Body of pancreas (tissue), 4 donors: Measurements from ENCODE around the gene DSE. TPM values are rescaled to one million over a fixed set of nuclear protein-coding genes. Genes with fewer than 3 reads are reported as not detected.

ENCODE experiments used
- ATAC-seq: fragments of 150-250 bp; one replicate; pipeline ENCODE4 v1.9.1; 2016
- DNase-seq, 4 donors: peaks; one replicate each; pipeline ENCODE4 v3.0.0-alpha.2; 2019
- H3K27ac ChIP-seq, 4 donors: fragments of 200-600 bp; sonication (generic); 1 replicate in 3 of 4; 2 replicates in 1 of 4; pipeline versions ENCODE4 v1.5.1 to v1.6.1; 2016 to 2019; ENCODE audit warnings: mild to moderate bottlenecking in 1 of 4, mixed read lengths in 1 of 4, moderate library complexity in 1 of 4
- H3K27me3 ChIP-seq, 2 donors: fragments of 200-600 bp; sonication (generic); one replicate each; pipeline ENCODE4 v1.6.0; 2016; ENCODE audit warnings: mild to moderate bottlenecking in 1 of 2
- H3K36me3 ChIP-seq, 2 donors: fragments of 200-600 bp; sonication (generic); replicated peaks in 1 of 2; 2 replicates each; pipeline ENCODE4 v1.5.1; 2016; ENCODE audit warnings: low read depth in 2 of 2; ENCODE audit not compliant: insufficient read depth in 1 of 2
- H3K4me1 ChIP-seq: fragments of 200-600 bp; sonication (generic); one replicate; pipeline ENCODE4 v1.6.0; 2016
- H3K4me3 ChIP-seq, 2 donors: fragments of 200-600 bp; sonication (generic); 1 replicate in 1 of 2; 2 replicates in 1 of 2; pipeline ENCODE4 v1.5.1; 2016 to 2019
- H3K9me3 ChIP-seq, 3 donors: fragments of 200-600 bp; sonication (generic); 1 replicate in 2 of 3; 2 replicates in 1 of 3; pipeline ENCODE4 v1.5.1; 2016
- POLR2A ChIP-seq, 3 donors: fragments of 450-650 bp; IDR thresholded peaks; one replicate each; pipeline ENCODE4 v1.6.1; 2016; ENCODE audit warnings: antibody characterized with exemption in 3 of 3, mild to moderate bottlenecking in 2 of 3
- WGBS, 2 donors: methylation state at CpG; one replicate each; pipeline ENCODE4 v1.1.5; 2017; 5-methylcytosine and 5-hydroxymethylcytosine counted together
- intact Hi-C: fragments of 100-400 bp; cut with DNase I; formaldehyde crosslinking; loops from one replicate; pipeline ENCODE4 v1.15.1; 2023
- total RNA-seq, 2 donors: library from RNA; depleted of rRNA; stranded (reverse); fragments of >200 nt; gene quantifications; one replicate each; pipeline ENCODE4 v1.1.0, GENCODE V29; 2016
- TF ChIP-seq, protein P1 (sequence below), 7 experiments: fragments of 450-650 bp in 4 of 7; fragments of 200-600 bp in 3 of 7; sonication (generic) in 3 of 7; IDR thresholded peaks; one replicate each; pipeline ENCODE4 v1.5.1; 2016 to 2019; ENCODE audit warnings: antibody characterized with exemption in 7 of 7

Gene DSE
- total RNA-seq, 2 donors from 2014 or later: 8.6 to 14.0 TPM

- Histone ChIP-seq H3K27ac (no peak overlapping the region), H3K27me3 (no peaks in the 10 kb centered on the region), H3K9me3 (no peaks in the 10 kb centered on the region), H3K36me3 (no peaks in the 10 kb centered on the region), H3K4me1 (no peaks in the 10 kb centered on the region), H3K4me3 (no peak overlapping the region)
- no peak for ATAC-seq
- no peak for DNase-seq
- TF ChIP-seq, protein P1, sequence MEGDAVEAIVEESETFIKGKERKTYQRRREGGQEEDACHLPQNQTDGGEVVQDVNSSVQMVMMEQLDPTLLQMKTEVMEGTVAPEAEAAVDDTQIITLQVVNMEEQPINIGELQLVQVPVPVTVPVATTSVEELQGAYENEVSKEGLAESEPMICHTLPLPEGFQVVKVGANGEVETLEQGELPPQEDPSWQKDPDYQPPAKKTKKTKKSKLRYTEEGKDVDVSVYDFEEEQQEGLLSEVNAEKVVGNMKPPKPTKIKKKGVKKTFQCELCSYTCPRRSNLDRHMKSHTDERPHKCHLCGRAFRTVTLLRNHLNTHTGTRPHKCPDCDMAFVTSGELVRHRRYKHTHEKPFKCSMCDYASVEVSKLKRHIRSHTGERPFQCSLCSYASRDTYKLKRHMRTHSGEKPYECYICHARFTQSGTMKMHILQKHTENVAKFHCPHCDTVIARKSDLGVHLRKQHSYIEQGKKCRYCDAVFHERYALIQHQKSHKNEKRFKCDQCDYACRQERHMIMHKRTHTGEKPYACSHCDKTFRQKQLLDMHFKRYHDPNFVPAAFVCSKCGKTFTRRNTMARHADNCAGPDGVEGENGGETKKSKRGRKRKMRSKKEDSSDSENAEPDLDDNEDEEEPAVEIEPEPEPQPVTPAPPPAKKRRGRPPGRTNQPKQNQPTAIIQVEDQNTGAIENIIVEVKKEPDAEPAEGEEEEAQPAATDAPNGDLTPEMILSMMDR (IDR thresholded peaks at IDR 0.05): no peak
- no peak for TF ChIP-seq POLR2A (IDR thresholded peaks at IDR 0.05)
- intact Hi-C loops: no loop called here
Observed at GRCh38 chr6:116412270-116412669, 41.5 kb downstream of the DSE start.

DNA sequence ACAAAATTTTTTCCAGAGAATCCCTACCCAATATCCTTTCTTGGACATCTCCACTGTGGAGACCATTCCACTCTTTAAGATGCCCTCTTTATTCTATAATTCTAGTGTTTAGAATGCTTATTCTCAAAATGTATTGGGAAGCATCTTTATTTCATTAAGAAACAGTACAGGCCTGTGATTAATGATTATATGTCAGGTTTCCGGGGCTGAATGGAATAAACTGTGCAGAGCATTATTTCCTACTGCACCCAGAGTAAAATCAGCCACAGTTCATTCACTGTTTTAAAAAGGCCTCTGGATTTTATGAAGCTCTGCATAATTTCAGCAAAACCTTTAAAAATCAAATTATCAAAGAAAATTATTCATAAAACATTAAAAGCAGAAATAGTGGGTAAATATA, 42.6 kb downstream of the DSE start:
- 69 to 79% methylated on average over 1 of the region's 1 CpG for WGBS, 2 donors
- no peaks in the 10 kb centered on the region for H3K27me3 ChIP-seq
- DNase-seq (no peak), ATAC-seq (no peak)
- H3K27ac ChIP-seq: no peak overlapping the region
- no peaks in the 10 kb centered on the region for H3K9me3 ChIP-seq
- no peaks in the 10 kb centered on the region for H3K36me3 ChIP-seq
- no peak overlapping the region for H3K4me3 ChIP-seq
- intact Hi-C loops: no loop called here
- TF ChIP-seq POLR2A (IDR thresholded peaks at IDR 0.05): no peak
- TF ChIP-seq, protein P1 (IDR thresholded peaks at IDR 0.05): no peak
- H3K4me1 ChIP-seq: no peaks in the 10 kb centered on the region

GRCh38 chr6:116417661-116418060, 46.9 kb downstream of the DSE start:
- H3K9me3 ChIP-seq: no peaks in the 10 kb centered on the region
- DNase-seq (no peak), ATAC-seq (no peak)
- H3K36me3 ChIP-seq: no peaks in the 10 kb centered on the region
- intact Hi-C loops: no loop called here
- H3K4me1 ChIP-seq: no peaks in the 10 kb centered on the region
- H3K27me3 ChIP-seq: no peaks in the 10 kb centered on the region
- H3K4me3 ChIP-seq: no peak overlapping the region
- no peak overlapping the region for H3K27ac ChIP-seq
- TF ChIP-seq, protein P1 (IDR thresholded peaks at IDR 0.05): no peak
- TF ChIP-seq POLR2A (IDR thresholded peaks at IDR 0.05): no peak
- 71 to 77% methylated on average over 3 of the region's 3 CpGs for WGBS, 2 donors

DNA sequence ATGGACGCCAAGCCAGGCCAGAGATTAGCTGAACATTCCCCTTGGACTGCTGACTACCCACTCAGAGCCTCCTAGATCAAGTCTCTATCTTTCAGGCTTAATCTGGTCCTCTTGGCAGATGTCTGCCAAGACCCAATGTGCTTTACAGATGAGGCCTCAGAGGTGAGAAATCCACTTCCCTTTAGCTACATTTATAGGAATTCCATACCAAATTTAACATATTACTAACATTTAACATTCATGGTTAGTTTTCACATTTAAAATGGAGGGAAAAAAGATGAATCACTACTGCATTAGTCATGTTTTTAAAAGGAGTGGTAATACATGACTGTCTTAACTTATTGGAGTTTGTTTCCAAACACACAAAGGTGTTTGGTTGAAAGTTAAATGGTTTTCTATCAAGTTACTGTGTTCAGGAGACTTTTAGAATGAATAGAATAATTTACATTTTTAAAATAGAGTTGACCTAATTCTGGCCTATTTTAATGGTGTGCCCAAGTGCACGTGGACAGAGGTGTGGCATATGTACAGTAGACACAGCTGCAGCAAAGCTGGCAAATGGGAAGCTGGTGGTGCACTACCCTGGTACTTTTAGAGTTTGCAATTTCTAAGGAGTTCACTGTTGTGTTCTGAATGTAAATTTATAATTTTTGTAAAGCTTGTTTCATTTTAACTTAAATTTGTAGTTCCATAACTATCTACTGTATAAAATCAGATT, 48.5 kb downstream of the DSE start:
- H3K36me3 ChIP-seq: no peaks in the 10 kb centered on the region
- no peak overlapping the region for H3K4me3 ChIP-seq
- DNase-seq (no peak), ATAC-seq (no peak)
- intact Hi-C loops: no loop called here
- TF ChIP-seq POLR2A (IDR thresholded peaks at IDR 0.05): no peak
- TF ChIP-seq, protein P1 (IDR thresholded peaks at IDR 0.05): no peak
- 78 to 84% methylated on average over 2 of the region's 2 CpGs for WGBS, 2 donors
- no peaks in the 10 kb centered on the region for H3K4me1 ChIP-seq
- no peak overlapping the region for H3K27ac ChIP-seq
- H3K9me3 ChIP-seq: no peaks in the 10 kb centered on the region
- H3K27me3 ChIP-seq: no peaks in the 10 kb centered on the region

DNA sequence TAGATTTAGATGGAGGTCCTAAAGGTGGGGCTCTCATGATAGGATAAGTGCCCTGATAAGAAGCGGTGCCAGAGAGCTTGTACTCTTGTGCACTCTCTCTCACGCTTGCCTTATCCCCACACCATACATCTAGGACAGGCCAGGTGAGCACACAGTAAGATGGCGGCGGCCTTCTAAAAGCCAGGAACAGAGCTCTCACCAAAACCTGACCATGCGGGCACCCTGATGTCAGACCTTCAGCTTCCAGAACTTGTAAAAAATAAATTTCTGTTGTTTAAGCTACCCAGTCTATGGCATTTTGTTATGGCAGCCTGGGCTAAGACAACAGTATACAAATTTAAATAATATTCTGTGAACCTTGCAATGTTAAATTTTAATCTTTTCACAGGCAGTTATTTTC, 49.6 kb downstream of the DSE start:
- H3K27ac ChIP-seq: no peak overlapping the region
- H3K9me3 ChIP-seq: no peaks in the 10 kb centered on the region
- TF ChIP-seq, protein P1 (IDR thresholded peaks at IDR 0.05): no peak
- TF ChIP-seq POLR2A (IDR thresholded peaks at IDR 0.05): no peak
- no peak for ATAC-seq
- WGBS, 2 donors: 93 to 96% methylated on average over 5 of the region's 5 CpGs
- intact Hi-C loops: no loop called here
- H3K4me3 ChIP-seq: no peak overlapping the region
- no peak for DNase-seq
- no peaks in the 10 kb centered on the region for H3K4me1 ChIP-seq
- H3K36me3 ChIP-seq: no peaks in the 10 kb centered on the region
- no peaks in the 10 kb centered on the region for H3K27me3 ChIP-seq
